HepG2 (cell line): ENCODE data around the gene CNOT10. TPM values are rescaled to one million over a fixed set of nuclear protein-coding genes. Genes with fewer than 3 reads are reported as not detected.
A peak's percentile ranks its signal among the peaks of the same experiment; 100 is the strongest.

ENCODE experiments used
- ATAC-seq: fragments of 200-7000 bp; cut with Tn5 transposase; 3 replicates; pipeline ENCODE4 v1.9.1; 2020; ENCODE audit warnings: mild to moderate bottlenecking, moderate library complexity
- BruUV-seq: library from RNA; stranded (reverse); fragments of 400-500 nt; replicated peaks from 2 replicates; lab custom pipeline; 2021; lab: Mats Ljungman, UMichigan
- CTCF ChIA-PET: fragments of 300-600 bp; formaldehyde crosslinking; extraction: SDS; loops from one replicate; lab custom pipeline; 2021; ENCODE audit warnings: low total read pairs, inconsistent platforms, low intra/inter-chr PET ratio; lab: Yijun Ruan, JAX
- POLR2A ChIA-PET: fragments of 350-600 bp; sonication (Branson Sonifier 250); formaldehyde crosslinking; loops from one replicate; lab custom pipeline; 2020; ENCODE audit warnings: antibody characterized with exemption, inconsistent platforms; lab: Yijun Ruan, JAX
- DNase-seq: peaks from one replicate; pipeline ENCODE4 v3.0.0-alpha.2; 2015; ENCODE audit warnings: low spot score
- FAIRE-seq: peaks from 3 replicates; lab custom pipeline; 2011; peaks lifted over from hg19 to GRCh38; lab: Jason Lieb, UNC
- H2AFZ ChIP-seq: one replicate; pipeline ENCODE4 v1.6.1; 2011; ENCODE audit warnings: low read length, inconsistent platforms
- H3K27ac ChIP-seq: fragments of 300-600 bp; 3 replicates; pipeline ENCODE4 v1.8.0; 2011; ENCODE audit warnings: mixed run types, mild to moderate bottlenecking, mixed read lengths, low read length, inconsistent platforms; ENCODE audit not compliant: insufficient read depth; ENCODE audit errors: extremely low read length
- H3K27me3 ChIP-seq, 2 experiments: fragments of 200-600 bp in 1 of 2; 2 replicates in 1 of 2; 3 replicates in 1 of 2; pipeline versions ENCODE4 v1.6.0 to v1.8.0; 2011; ENCODE audit warnings: low read length in 2 of 2, mild to moderate bottlenecking in 2 of 2, moderate library complexity in 2 of 2, inconsistent platforms in 1 of 2; ENCODE audit not compliant: insufficient read depth in 2 of 2, control insufficient read depth in 1 of 2
- H3K36me3 ChIP-seq, 2 experiments: fragments of 200-600 bp in 1 of 2; replicated peaks in 1 of 2; 2 replicates in 1 of 2; 3 replicates in 1 of 2; pipeline versions ENCODE4 v1.5.1 to v1.8.0; 2011; ENCODE audit warnings: low read length in 2 of 2, inconsistent platforms in 1 of 2; ENCODE audit not compliant: insufficient read depth in 2 of 2, control insufficient read depth in 1 of 2
- H3K4me1 ChIP-seq: 2 replicates; pipeline ENCODE4 v1.5.1; 2012; ENCODE audit warnings: low read length, inconsistent platforms; ENCODE audit not compliant: insufficient read depth
- H3K4me2 ChIP-seq: 2 replicates; pipeline ENCODE4 v1.6.0; 2011; ENCODE audit warnings: low read depth, low read length, inconsistent platforms
- H3K4me3 ChIP-seq, 3 experiments: fragments of 200-600 bp in 1 of 3; sonication (generic), shearing (Covaris generic) in 1 of 3; replicated peaks in 1 of 3; 2 replicates each; pipeline ENCODE4 v1.5.1; 2011 to 2016; ENCODE audit warnings: low read length in 3 of 3, inconsistent platforms in 2 of 3, low read depth in 2 of 3, mild to moderate bottlenecking in 2 of 3, control low read depth in 1 of 3, mixed read lengths in 1 of 3; ENCODE audit not compliant: insufficient read depth in 1 of 3
- H3K79me2 ChIP-seq: one replicate; pipeline ENCODE4 v1.6.1; 2011; ENCODE audit warnings: low read length, inconsistent platforms; ENCODE audit not compliant: insufficient read depth
- H3K9ac ChIP-seq: 2 replicates; pipeline ENCODE4 v1.6.0; 2011; ENCODE audit warnings: mild to moderate bottlenecking, low read depth, low read length, inconsistent platforms; ENCODE audit not compliant: insufficient read depth
- H3K9me3 ChIP-seq: 2 replicates; pipeline ENCODE4 v1.5.1; 2012; ENCODE audit warnings: mild to moderate bottlenecking, low read length
- H4K20me1 ChIP-seq: 2 replicates; pipeline ENCODE4 v1.6.0; 2011; ENCODE audit warnings: inconsistent platforms, mild to moderate bottlenecking, low read length, moderate library complexity; ENCODE audit not compliant: insufficient read depth
- ARHGAP35 ChIP-seq: sonication (generic); formaldehyde crosslinking; IDR thresholded peaks from 2 replicates; pipeline ENCODE4 v1.9.0; 2022; ENCODE audit warnings: mild to moderate bottlenecking, inconsistent platforms, moderate library complexity, missing genetic modification reagents, borderline replicate concordance
- ATF7 ChIP-seq, 2 experiments: fragments of 450-650 bp in 1 of 2; sonication (generic) in 1 of 2; formaldehyde crosslinking in 1 of 2; IDR thresholded peaks; 2 replicates each; pipeline versions ENCODE4 v1.4.0 to v1.6.1; 2016 to 2020; ENCODE audit warnings: antibody characterized with exemption in 1 of 2, mild to moderate bottlenecking in 1 of 2, missing genetic modification reagents in 1 of 2
- CREB1 ChIP-seq, 2 experiments: fragments of 450-650 bp in 1 of 2; IDR thresholded peaks; 2 replicates each; pipeline ENCODE4 v1.6.1; 2016 to 2017; ENCODE audit warnings: control low read depth in 1 of 2, mild to moderate bottlenecking in 1 of 2, missing compliant biosample characterization in 1 of 2, missing genetic modification characterization in 1 of 2
- FOXK2 ChIP-seq: fragments of 450-650 bp; IDR thresholded peaks from 2 replicates; pipeline ENCODE4 v1.6.1; 2016
- FOXM1 ChIP-seq: sonication (generic); formaldehyde crosslinking; IDR thresholded peaks from 2 replicates; pipeline ENCODE4 v1.5.0; 2020; ENCODE audit warnings: missing genetic modification reagents
- NFE2L1 ChIP-seq: sonication (generic); formaldehyde crosslinking; IDR thresholded peaks from 2 replicates; pipeline ENCODE4 v1.4.0; 2020; ENCODE audit warnings: missing genetic modification reagents, mild to moderate bottlenecking, borderline replicate concordance
- NR2F2 ChIP-seq: IDR thresholded peaks from 2 replicates; pipeline ENCODE4 v1.6.1; 2012; ENCODE audit warnings: low read depth, inconsistent platforms, borderline replicate concordance
- STAG1 ChIP-seq: sonication (generic); formaldehyde crosslinking; IDR thresholded peaks from 2 replicates; pipeline ENCODE4 v1.4.0; 2020; ENCODE audit warnings: missing genetic modification reagents
- U2AF2 ChIP-seq: fragments of 200-400 bp; formaldehyde crosslinking; IDR thresholded peaks from 2 replicates; pipeline ENCODE4 v1.6.1; 2017; ENCODE audit warnings: low read depth, mild to moderate bottlenecking, low read length
- ZNF761 ChIP-seq: sonication (generic); formaldehyde crosslinking; conservative IDR thresholded peaks from 2 replicates; pipeline ENCODE4 v1.4.0; 2020; ENCODE audit warnings: mild to moderate bottlenecking, missing genetic modification reagents
- WGBS: methylation state at CpG from one replicate; pipeline ENCODE4 v1.1.6; 2017; ENCODE audit warnings: low lambda C conversion rate; 5-methylcytosine and 5-hydroxymethylcytosine counted together
- in situ Hi-C: cut with HindIII; loops from 2 replicates; pipeline ENCODE4 v1.10.0; 2017; ENCODE audit warnings: low pct_unique_long_range_greater_than_20kb; ENCODE audit not compliant: extremely low pct_ligation_motif_present
- intact Hi-C: fragments of 100-400 bp; cut with micrococcal nuclease; formaldehyde crosslinking; loops from one replicate; pipeline ENCODE4 v1.10.0; 2022; ENCODE audit not compliant: unreplicated experiment
- polyA plus RNA-seq, 8 experiments: library from polyadenylated mRNA; depleted of rRNA in 3 of 8; stranded (reverse) in 7 of 8; unstranded in 1 of 8; fragments of >200 nt; fragmentation: Illumina TruSeq in 4 of 8; extraction: Trizol in 4 of 8; gene quantifications; 2 replicates each; pipeline versions ENCODE4 v1.2.1 to v1.2.3, GENCODE V29; 2011 to 2016; ENCODE audit warnings: low read depth in 4 of 8, missing spikeins in 1 of 8, mixed read lengths in 1 of 8; ENCODE audit not compliant: insufficient read depth in 1 of 8
- total RNA-seq, 5 experiments: library from RNA; depleted of rRNA; stranded (reverse); fragments of >200 nt; fragmentation: Illumina TruSeq; extraction: Trizol; gene quantifications; 2 replicates each; pipeline ENCODE4 v1.2.3, GENCODE V29; 2016; ENCODE audit warnings: low read depth in 1 of 5
- TF ChIP-seq, protein P1 (sequence below): sonication (generic); formaldehyde crosslinking; IDR thresholded peaks from 2 replicates; pipeline ENCODE4 v1.4.0; 2020; ENCODE audit warnings: missing genetic modification reagents

CNOT10 gene
- total and polyA plus RNA-seq, 2 of the 13 experiments (the other 11 are each of a cell fraction or from before 2014, with no cell fraction given) = 21.2 to 34.1 TPM

DNA sequence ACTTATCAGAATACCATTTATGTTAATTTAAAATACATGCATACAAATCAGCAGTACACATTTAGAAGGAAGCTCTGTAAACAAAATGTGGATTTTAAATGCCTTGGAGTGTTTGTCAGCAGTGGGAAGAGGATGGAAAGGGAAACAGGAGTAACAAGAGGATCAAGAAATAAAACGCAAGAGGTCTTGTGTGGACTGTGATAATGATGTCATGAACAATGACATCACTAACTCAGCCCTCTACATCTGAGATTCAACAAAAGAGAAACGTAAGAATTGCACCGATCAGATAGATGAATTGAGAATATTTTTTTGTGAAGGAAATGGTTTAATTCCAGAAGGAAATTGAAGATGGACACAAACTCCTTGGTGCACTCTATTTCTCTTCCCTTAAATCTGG lies 44.0 kb upstream of the CNOT10 start:
- H3K9ac ChIP-seq = no peak overlapping the region
- peaks cover 10% of the 10 kb centered on the region for H3K4me1 ChIP-seq
- peaks cover 0 to 3% of the 10 kb centered on the region in 2 experiments; a peak in 1 of 5 replicates for H3K27me3 ChIP-seq
- no TSS peak for BruUV-seq
- no peak overlapping the region for H3K4me3 ChIP-seq
- WGBS = 20% methylated on average over 3 of the region's 3 CpGs
- no peak overlapping the region for H3K4me2 ChIP-seq
- no peaks in the 10 kb centered on the region for H3K79me2 ChIP-seq
- intact Hi-C loops (no loop called here), in situ Hi-C loops (no loop called here)
- DNase-seq = no peak
- no peak for FAIRE-seq
- CTCF ChIA-PET = no interaction called here
- no peak overlapping the region for H2AFZ ChIP-seq
- no peaks in the 10 kb centered on the region for H3K9me3 ChIP-seq
- POLR2A ChIA-PET = no interaction called here
- ATAC-seq = no peak
- no peaks in the 10 kb centered on the region for H3K36me3 ChIP-seq
- TF ChIP-seq CREB1 (IDR thresholded peaks at IDR 0.05) (peak; percentile 74), CREB1 (CRISPR knock-in tag; IDR thresholded peaks at IDR 0.05) (no peak), ATF7 (IDR thresholded peaks at IDR 0.05) (peak; percentile 88), ATF7 (CRISPR knock-in tag; IDR thresholded peaks at IDR 0.05) (no peak), FOXM1 (CRISPR knock-in tag) (no peak), ZNF761 (no peak)
- no peak overlapping the region for H3K27ac ChIP-seq
- no peaks in the 10 kb centered on the region for H4K20me1 ChIP-seq

DNA sequence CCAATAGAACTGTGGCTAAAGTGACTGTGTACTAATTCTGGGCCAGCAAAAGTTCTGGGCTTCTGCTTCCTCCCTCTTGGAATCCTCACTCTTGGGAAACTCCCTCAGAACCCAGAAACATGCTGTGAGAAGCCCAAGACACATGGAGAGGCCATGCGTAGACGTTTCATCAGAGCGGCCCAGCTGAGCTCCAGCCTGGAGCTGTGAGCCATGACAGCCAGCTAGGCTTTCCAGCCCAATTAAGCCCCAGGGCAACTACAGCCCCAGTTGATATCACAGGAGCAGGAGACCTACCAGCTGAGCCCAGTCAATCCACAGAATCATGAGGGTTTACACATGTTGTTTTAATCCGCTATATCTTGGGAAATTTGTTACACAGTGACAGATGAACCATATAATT lies 43.6 kb upstream of the CNOT10 start:
- in situ Hi-C loops (no loop called here), intact Hi-C loops (no loop called here)
- no peaks in the 10 kb centered on the region for H3K9me3 ChIP-seq
- ATAC-seq (no peak), FAIRE-seq (no peak), DNase-seq (no peak)
- BruUV-seq = no TSS peak
- no peak overlapping the region for H3K27ac ChIP-seq
- H3K9ac ChIP-seq = no peak overlapping the region
- H2AFZ ChIP-seq = no peak overlapping the region
- no peak overlapping the region for H3K4me3 ChIP-seq
- H3K4me2 ChIP-seq = no peak overlapping the region
- peaks cover 10% of the 10 kb centered on the region for H3K4me1 ChIP-seq
- POLR2A ChIA-PET = no interaction called here
- H4K20me1 ChIP-seq = no peaks in the 10 kb centered on the region
- CTCF ChIA-PET = no interaction called here
- no peaks in the 10 kb centered on the region for H3K79me2 ChIP-seq
- WGBS = 86% methylated on average over 1 of the region's 4 CpGs
- peaks cover 0 to 3% of the 10 kb centered on the region in 2 experiments; a peak in 1 of 5 replicates for H3K27me3 ChIP-seq
- no peak for TF ChIP-seq NFE2L1 (CRISPR knock-in tag)
- TF ChIP-seq STAG1 = no peak
- TF ChIP-seq, protein P1, sequence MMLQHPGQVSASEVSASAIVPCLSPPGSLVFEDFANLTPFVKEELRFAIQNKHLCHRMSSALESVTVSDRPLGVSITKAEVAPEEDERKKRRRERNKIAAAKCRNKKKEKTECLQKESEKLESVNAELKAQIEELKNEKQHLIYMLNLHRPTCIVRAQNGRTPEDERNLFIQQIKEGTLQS (CRISPR knock-in tag) = no peak
- TF ChIP-seq NR2F2 = no peak
- TF ChIP-seq FOXK2 = no peak
- TF ChIP-seq ARHGAP35 (CRISPR knock-in tag) = no peak
- TF ChIP-seq U2AF2 = no peak
- TF ChIP-seq, all 625 proteins: peak for 0
- H3K36me3 ChIP-seq = no peaks in the 10 kb centered on the region
